ENCODE results near the gene SERPINB7.

Gene SERPINB7

DNA sequence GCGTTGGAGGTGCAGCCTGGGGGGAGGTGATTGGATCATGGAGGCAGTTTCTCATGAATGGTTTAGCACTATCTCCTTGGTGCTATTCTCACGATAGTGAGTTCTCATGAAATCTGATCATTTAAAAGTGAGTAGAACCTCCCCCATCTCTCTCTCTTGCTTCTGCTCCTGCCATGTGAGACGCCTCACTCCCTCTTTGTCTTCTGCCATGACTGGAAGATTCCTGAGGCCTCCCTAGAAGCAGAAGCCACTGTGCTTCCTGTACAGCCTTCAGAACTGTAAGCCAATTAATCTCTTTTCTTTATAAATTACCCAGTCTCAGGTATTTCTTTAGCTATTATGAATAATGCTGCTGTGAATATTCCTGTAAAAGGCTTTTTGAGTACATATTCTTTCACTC lies 52.9 kb downstream of the SERPINB7 start:
- no peaks in the 10 kb centered on the region for H3K4me1 ChIP-seq (ENCODE audit: control insufficient read depth, low read depth, low read length)
- no peaks in the 10 kb centered on the region for H3K27me3 ChIP-seq (ENCODE audit: control insufficient read depth, insufficient read depth, low read length)
- H3K9me3 ChIP-seq (ENCODE audit: control insufficient read depth, low read depth, low read length): no peaks in the 10 kb centered on the region
- no peak overlapping the region for H3K9ac ChIP-seq (ENCODE audit: low read length)
- H3K36me3 ChIP-seq (ENCODE audit: control insufficient read depth, low read depth, low read length): no peaks in the 10 kb centered on the region
- H3K27ac ChIP-seq (ENCODE audit: low read length): no peak overlapping the region
- no peak overlapping the region for H3K4me3 ChIP-seq (ENCODE audit: low read length)

DNA sequence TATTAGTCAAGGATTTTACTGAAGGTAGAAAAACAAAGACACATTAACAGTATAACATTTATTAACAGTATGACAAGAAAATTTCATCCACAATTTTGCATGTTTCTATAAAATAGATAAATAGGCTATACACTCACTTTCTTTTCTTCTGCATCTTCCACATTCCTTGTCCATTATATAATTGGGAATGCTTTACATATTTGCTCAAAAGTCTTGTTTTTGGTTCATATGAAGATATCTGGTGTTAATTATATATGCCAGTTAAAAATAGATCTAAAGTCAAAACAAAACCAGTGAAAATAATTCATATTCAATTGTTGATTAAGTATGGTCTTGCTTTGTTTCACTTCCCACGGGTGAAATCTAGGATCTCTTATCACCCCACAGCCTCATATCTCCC lies 53.4 kb downstream of the SERPINB7 start:
- Histone ChIP-seq H3K9ac (ENCODE audit: low read length) (no peak overlapping the region), H3K9me3 (ENCODE audit: control insufficient read depth, low read depth, low read length) (no peaks in the 10 kb centered on the region), H3K4me3 (ENCODE audit: low read length) (no peak overlapping the region), H3K36me3 (ENCODE audit: control insufficient read depth, low read depth, low read length) (no peaks in the 10 kb centered on the region), H3K27me3 (ENCODE audit: control insufficient read depth, insufficient read depth, low read length) (no peaks in the 10 kb centered on the region), H3K27ac (ENCODE audit: low read length) (no peak overlapping the region), H3K4me1 (ENCODE audit: control insufficient read depth, low read depth, low read length) (no peaks in the 10 kb centered on the region)

DNA sequence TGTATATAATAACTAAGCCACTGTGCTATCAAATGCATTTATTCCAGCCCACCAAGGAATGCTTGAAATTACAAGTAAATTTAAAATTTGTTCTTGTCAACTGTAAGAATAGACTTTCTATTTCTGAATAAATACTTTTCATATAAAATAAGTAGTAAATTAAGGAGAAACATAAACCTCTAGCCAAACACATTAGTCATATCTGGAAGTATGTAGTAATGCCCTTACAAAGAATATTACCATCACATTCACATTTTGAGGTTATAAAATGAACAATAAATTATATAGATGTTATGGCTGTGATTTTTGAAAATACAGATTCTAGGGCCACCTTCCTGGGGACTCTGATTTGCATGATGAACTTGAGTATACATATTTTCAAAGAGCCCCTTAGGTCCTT lies 54.7 kb downstream of the SERPINB7 start:
- Histone ChIP-seq H3K9ac (ENCODE audit: low read length) (no peak overlapping the region), H3K27ac (ENCODE audit: low read length) (no peak overlapping the region), H3K4me3 (ENCODE audit: low read length) (no peak overlapping the region), H3K27me3 (ENCODE audit: control insufficient read depth, insufficient read depth, low read length) (no peaks in the 10 kb centered on the region), H3K9me3 (ENCODE audit: control insufficient read depth, low read depth, low read length) (no peaks in the 10 kb centered on the region), H3K4me1 (ENCODE audit: control insufficient read depth, low read depth, low read length) (no peaks in the 10 kb centered on the region), H3K36me3 (ENCODE audit: control insufficient read depth, low read depth, low read length) (no peaks in the 10 kb centered on the region)

DNA sequence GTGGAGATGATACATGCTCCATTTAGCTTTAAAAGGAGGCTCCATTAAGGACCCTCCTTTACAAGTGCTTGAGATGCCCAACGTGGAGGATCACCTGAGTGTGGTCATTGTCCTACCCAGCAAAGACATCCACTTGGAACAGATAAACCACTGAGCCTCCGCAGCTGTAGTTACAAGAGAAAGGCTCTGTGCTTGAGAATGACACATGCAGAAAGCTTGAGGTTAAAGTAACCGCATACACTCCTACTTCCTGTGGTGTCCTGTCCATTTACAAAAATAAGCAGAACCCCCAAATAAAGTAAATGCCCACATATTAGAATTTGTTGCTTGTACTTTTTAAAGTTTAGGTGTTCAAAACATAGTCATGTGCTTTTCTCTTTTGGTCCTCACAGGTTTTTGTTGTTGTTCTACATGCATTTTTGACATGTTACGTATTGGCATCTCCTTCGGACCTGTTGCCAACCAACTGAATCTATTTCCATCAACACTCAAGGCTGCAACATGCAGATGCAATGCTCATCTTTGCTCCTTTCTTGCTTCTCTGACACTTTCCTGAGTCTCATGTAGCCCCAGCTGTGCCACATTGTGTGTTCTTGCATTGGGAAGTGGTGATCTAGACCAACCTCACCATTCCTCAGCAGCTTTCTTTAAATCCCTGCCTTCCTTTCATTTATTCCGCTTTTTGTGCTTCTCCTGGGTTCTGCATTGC lies 56.0 kb downstream of the SERPINB7 start:
- H3K36me3 ChIP-seq (ENCODE audit: control insufficient read depth, low read depth, low read length): no peaks in the 10 kb centered on the region
- H3K27me3 ChIP-seq (ENCODE audit: control insufficient read depth, insufficient read depth, low read length): no peaks in the 10 kb centered on the region
- H3K4me1 ChIP-seq (ENCODE audit: control insufficient read depth, low read depth, low read length): no peaks in the 10 kb centered on the region
- no peak overlapping the region for H3K9ac ChIP-seq (ENCODE audit: low read length)
- no peaks in the 10 kb centered on the region for H3K9me3 ChIP-seq (ENCODE audit: control insufficient read depth, low read depth, low read length)
- no peak overlapping the region for H3K4me3 ChIP-seq (ENCODE audit: low read length)
- H3K27ac ChIP-seq (ENCODE audit: low read length): no peak overlapping the region

DNA sequence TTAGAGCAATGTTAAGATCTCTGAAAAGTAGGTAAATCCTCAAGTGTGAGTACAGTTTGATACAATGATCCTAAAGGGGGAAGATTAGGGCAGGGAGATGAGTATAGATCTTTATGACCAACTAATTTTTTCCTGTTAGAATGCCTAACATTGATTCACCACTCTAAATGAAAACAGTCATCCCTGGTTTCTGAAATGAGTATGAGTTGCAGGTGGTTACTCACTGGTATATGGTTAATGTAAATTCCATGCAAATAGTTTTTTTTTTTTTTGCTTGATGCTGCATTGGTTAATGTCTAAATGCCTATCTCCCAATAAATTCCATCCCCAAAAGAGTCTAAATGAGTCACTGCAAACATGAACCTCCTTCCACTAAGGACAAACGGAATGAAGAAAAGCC lies 57.3 kb downstream of the SERPINB7 start:
- no peak overlapping the region for H3K4me3 ChIP-seq (ENCODE audit: low read length)

DNA sequence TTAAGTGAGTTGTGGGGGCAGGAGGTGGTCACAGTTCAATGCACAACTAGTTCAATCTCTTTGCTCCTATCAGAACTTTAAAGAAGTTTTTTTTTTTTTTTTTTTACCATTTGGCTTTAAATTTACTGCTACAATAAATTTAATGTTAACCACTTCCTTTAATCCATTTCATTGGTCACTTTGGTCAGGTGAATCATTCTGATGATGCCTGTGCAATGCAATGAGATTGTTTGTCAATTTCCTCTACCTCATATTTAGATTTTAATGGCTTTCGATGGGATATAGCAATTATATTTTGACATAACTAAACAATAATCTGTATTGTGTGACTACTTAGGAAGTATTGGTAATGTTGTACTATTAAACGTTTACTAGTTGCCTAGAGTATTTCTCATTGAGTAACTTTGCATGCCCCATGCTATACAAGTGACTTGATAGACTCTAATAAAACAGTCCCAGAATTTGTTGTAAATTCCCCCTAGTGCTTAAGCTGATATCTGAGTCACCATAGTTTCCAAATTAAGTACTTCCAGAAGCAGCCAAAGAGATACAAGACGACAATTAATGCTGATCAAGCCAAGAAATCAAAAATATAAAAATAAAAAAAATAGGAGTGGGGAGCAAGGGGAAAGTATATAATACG lies 59.4 kb downstream of the SERPINB7 start:
- H3K4me1 ChIP-seq (ENCODE audit: control insufficient read depth, low read depth, low read length): no peaks in the 10 kb centered on the region
- H3K27ac ChIP-seq (ENCODE audit: low read length): no peak overlapping the region
- H3K27me3 ChIP-seq (ENCODE audit: control insufficient read depth, insufficient read depth, low read length): no peaks in the 10 kb centered on the region
- H3K36me3 ChIP-seq (ENCODE audit: control insufficient read depth, low read depth, low read length): no peaks in the 10 kb centered on the region
- H3K9ac ChIP-seq (ENCODE audit: low read length): no peak overlapping the region
- no peaks in the 10 kb centered on the region for H3K9me3 ChIP-seq (ENCODE audit: control insufficient read depth, low read depth, low read length)
- no peak overlapping the region for H3K4me3 ChIP-seq (ENCODE audit: low read length)

More for the DNA sequence above, 57.3 kb downstream of the SERPINB7 start:
- H3K9ac ChIP-seq (ENCODE audit: low read length): no peak overlapping the region
- H3K27ac ChIP-seq (ENCODE audit: low read length): no peak overlapping the region
- H3K4me1 ChIP-seq (ENCODE audit: control insufficient read depth, low read depth, low read length): no peaks in the 10 kb centered on the region
- no peaks in the 10 kb centered on the region for H3K36me3 ChIP-seq (ENCODE audit: control insufficient read depth, low read depth, low read length)
- no peaks in the 10 kb centered on the region for H3K9me3 ChIP-seq (ENCODE audit: control insufficient read depth, low read depth, low read length)
- no peaks in the 10 kb centered on the region for H3K27me3 ChIP-seq (ENCODE audit: control insufficient read depth, insufficient read depth, low read length)

DNA sequence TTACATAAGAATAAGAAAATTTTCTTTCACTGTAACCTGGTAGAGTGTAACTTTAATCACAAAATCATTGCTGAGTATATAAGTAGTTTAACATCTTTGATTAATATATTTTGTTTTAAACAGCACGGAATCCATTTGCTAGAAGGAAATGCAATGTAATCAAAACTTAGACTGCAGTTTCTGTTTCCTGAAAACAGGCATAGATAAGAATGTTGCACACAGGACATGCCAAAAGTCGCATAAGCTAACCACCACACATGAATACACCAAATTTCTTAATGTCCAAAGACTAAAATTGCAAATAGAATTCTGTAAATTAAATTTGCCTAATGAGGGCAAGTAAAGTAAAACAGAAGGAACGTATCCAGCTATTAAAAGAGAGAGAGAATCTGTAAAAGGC lies 61.2 kb downstream of the SERPINB7 start:
- no peak overlapping the region for H3K9ac ChIP-seq (ENCODE audit: low read length)
- H3K27me3 ChIP-seq (ENCODE audit: control insufficient read depth, insufficient read depth, low read length): no peaks in the 10 kb centered on the region
- no peak overlapping the region for H3K27ac ChIP-seq (ENCODE audit: low read length)
- no peaks in the 10 kb centered on the region for H3K4me1 ChIP-seq (ENCODE audit: control insufficient read depth, low read depth, low read length)
- H3K4me3 ChIP-seq (ENCODE audit: low read length): no peak overlapping the region
- H3K9me3 ChIP-seq (ENCODE audit: control insufficient read depth, low read depth, low read length): no peaks in the 10 kb centered on the region
- no peaks in the 10 kb centered on the region for H3K36me3 ChIP-seq (ENCODE audit: control insufficient read depth, low read depth, low read length)

DNA sequence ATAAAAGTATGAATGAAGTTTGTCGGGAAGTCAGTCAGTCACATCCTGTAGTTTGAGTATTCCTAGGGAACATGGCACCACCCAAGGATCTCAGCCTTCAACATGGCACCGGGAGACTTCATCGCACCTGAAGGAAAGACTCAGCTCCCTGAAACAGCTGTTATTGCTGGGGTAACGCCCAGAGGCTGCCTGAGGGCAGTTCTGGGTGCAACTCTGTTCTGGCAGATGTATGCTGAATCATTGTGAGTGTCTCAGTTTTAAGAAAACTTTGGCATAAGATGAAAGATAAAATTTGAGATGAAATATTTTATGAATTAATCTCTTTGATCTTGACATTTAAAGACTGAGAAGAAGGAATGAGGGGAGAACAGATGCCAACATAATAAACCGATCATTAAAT lies 62.4 kb downstream of the SERPINB7 start:
- H3K9ac ChIP-seq (ENCODE audit: low read length): no peak overlapping the region
- no peaks in the 10 kb centered on the region for H3K4me1 ChIP-seq (ENCODE audit: control insufficient read depth, low read depth, low read length)
- no peaks in the 10 kb centered on the region for H3K36me3 ChIP-seq (ENCODE audit: control insufficient read depth, low read depth, low read length)
- H3K4me3 ChIP-seq (ENCODE audit: low read length): no peak overlapping the region
- no peaks in the 10 kb centered on the region for H3K9me3 ChIP-seq (ENCODE audit: control insufficient read depth, low read depth, low read length)
- no peak overlapping the region for H3K27ac ChIP-seq (ENCODE audit: low read length)
- H3K27me3 ChIP-seq (ENCODE audit: control insufficient read depth, insufficient read depth, low read length): no peaks in the 10 kb centered on the region

DNA sequence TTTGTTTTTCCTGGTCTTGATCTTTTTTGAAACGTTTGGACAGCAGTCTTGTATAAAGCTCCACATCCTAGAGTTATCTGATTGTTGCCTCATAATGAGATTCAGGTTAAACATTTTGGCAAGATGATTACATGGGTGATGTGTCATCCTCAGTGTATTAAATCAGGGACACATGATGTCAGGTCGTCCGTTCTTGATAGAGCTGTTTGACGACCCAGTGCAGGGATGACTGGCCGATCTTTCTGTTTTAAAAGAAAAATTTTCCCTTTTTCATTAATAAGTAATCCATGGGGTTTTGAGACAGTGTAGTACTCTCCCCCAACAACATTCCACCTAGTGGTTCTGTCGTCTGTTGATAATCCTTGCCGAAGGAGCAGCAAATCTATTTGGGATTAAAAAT lies 67.8 kb downstream of the SERPINB7 start:
- no peaks in the 10 kb centered on the region for H3K4me1 ChIP-seq (ENCODE audit: control insufficient read depth, low read depth, low read length)
- H3K9me3 ChIP-seq (ENCODE audit: control insufficient read depth, low read depth, low read length): no peaks in the 10 kb centered on the region
- no peaks in the 10 kb centered on the region for H3K27me3 ChIP-seq (ENCODE audit: control insufficient read depth, insufficient read depth, low read length)
- no peak overlapping the region for H3K27ac ChIP-seq (ENCODE audit: low read length)
- no peaks in the 10 kb centered on the region for H3K36me3 ChIP-seq (ENCODE audit: control insufficient read depth, low read depth, low read length)
- no peak overlapping the region for H3K9ac ChIP-seq (ENCODE audit: low read length)
- no peak overlapping the region for H3K4me3 ChIP-seq (ENCODE audit: low read length)

DNA sequence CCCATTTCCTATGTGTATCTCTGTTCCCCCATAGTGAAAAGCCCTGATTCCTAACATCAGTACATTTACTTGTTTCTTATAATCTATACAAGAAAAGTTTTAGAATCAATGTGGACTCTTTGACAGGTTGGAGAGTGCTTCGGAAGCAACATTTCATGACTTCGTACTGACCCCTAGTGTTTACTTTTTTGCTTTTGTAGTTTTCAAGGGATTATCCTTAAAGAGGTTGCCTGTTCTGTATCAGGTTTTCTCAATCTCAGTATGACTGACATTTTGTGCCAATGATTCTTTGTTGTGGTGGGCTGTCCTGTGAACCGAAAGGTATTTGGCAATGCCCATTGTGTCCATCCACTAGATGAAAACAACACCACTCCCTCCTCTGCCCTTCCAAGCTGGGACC lies 69.0 kb downstream of the SERPINB7 start:
- H3K27ac ChIP-seq (ENCODE audit: low read length): no peak overlapping the region
- H3K4me3 ChIP-seq (ENCODE audit: low read length): no peak overlapping the region
- no peaks in the 10 kb centered on the region for H3K27me3 ChIP-seq (ENCODE audit: control insufficient read depth, insufficient read depth, low read length)
- H3K9ac ChIP-seq (ENCODE audit: low read length): no peak overlapping the region
- no peaks in the 10 kb centered on the region for H3K9me3 ChIP-seq (ENCODE audit: control insufficient read depth, low read depth, low read length)
- H3K36me3 ChIP-seq (ENCODE audit: control insufficient read depth, low read depth, low read length): no peaks in the 10 kb centered on the region
- no peaks in the 10 kb centered on the region for H3K4me1 ChIP-seq (ENCODE audit: control insufficient read depth, low read depth, low read length)

DNA sequence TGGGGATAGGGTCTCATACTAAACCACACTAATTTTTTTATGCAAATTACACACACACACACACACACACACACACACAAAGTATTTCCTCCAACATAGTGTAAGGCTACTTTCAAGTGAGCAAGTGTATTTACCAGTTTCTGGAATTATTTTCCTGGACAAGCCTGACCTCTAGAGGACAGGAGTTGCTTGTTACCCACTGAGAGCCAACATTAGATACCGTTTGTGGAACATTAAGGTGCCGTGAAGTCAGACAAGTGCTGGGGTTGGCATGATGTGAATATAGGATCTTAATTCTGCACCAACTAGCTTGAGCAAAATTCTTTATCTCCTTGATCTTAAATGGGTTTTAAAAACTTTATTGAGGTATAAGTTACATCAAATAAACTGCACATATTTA lies 72.9 kb downstream of the SERPINB7 start:
- H3K27me3 ChIP-seq (ENCODE audit: control insufficient read depth, insufficient read depth, low read length): no peaks in the 10 kb centered on the region
- no peak overlapping the region for H3K4me3 ChIP-seq (ENCODE audit: low read length)
- H3K9ac ChIP-seq (ENCODE audit: low read length): no peak overlapping the region
- H3K9me3 ChIP-seq (ENCODE audit: control insufficient read depth, low read depth, low read length): no peaks in the 10 kb centered on the region
- H3K27ac ChIP-seq (ENCODE audit: low read length): no peak overlapping the region
- H3K36me3 ChIP-seq (ENCODE audit: control insufficient read depth, low read depth, low read length): no peaks in the 10 kb centered on the region
- H3K4me1 ChIP-seq (ENCODE audit: control insufficient read depth, low read depth, low read length): no peaks in the 10 kb centered on the region

DNA sequence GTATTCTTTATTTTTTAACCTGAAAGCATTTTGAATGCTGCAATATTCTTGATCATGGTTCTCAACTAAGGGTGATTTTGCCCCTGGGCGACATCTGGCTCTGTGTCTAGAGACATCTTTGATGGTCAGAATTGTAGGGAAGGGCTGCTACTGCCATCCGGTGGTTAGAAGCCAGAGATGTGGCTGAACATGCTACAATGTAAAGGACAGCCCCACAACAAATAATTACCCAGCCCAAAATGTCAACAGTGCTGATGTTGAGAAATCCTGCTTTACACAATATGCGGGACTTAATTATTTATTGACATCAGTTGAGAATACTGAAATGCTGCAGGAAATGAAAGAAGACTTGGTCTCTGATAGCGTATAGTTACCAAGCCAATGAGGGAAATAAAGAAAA lies 74.8 kb downstream of the SERPINB7 start:
- Histone ChIP-seq H3K4me3 (ENCODE audit: low read length) (no peak overlapping the region), H3K27me3 (ENCODE audit: control insufficient read depth, insufficient read depth, low read length) (no peaks in the 10 kb centered on the region), H3K36me3 (ENCODE audit: control insufficient read depth, low read depth, low read length) (no peaks in the 10 kb centered on the region), H3K27ac (ENCODE audit: low read length) (no peak overlapping the region), H3K9me3 (ENCODE audit: control insufficient read depth, low read depth, low read length) (no peaks in the 10 kb centered on the region), H3K4me1 (ENCODE audit: control insufficient read depth, low read depth, low read length) (no peaks in the 10 kb centered on the region), H3K9ac (ENCODE audit: low read length) (no peak overlapping the region)

Data from iPS-18a (cell line).